HCT116 (cell line): ENCODE data around the gene PAK6. TPM values are rescaled to one million over a fixed set of nuclear protein-coding genes. Genes with fewer than 3 reads are reported as not detected.

Experiments used
- ATAC-seq: fragments of 200-7000 bp; cut with Tn5 transposase; 2 replicates; pipeline ENCODE4 v1.9.1; 2020; ENCODE audit warnings: mild to moderate bottlenecking, moderate library complexity
- BruUV-seq: library from RNA; stranded (reverse); fragments of 400-500 nt; replicated peaks from 2 replicates; lab custom pipeline; 2021; lab: Mats Ljungman, UMichigan
- CTCF ChIA-PET: fragments of 300-600 bp; sonication (Branson Sonifier 250); formaldehyde crosslinking; loops from one replicate; lab custom pipeline; 2021; ENCODE audit warnings: antibody characterized with exemption; lab: Charles Lee
- POLR2A ChIA-PET: fragments of 300-600, 350-600 bp; sonication (Branson Sonifier 250); formaldehyde crosslinking; loops from one replicate; lab custom pipeline; 2021; ENCODE audit warnings: antibody characterized with exemption; lab: Charles Lee
- RAD21 ChIA-PET, 2 experiments: fragments of 300-600 bp; sonication (Branson Sonifier 250); formaldehyde crosslinking; loops; one replicate each; lab custom pipeline; 2023; ENCODE audit warnings: low total read pairs in 2 of 2; ENCODE audit not compliant: uncharacterized antibody in 2 of 2, unreplicated experiment in 2 of 2, low non-redundant PET in 1 of 2; lab: Charles Lee
- DNase-seq: peaks from one replicate; pipeline ENCODE4 v3.0.0-alpha.2; 2010; ENCODE audit warnings: low read depth, low spot score
- H2AFZ ChIP-seq: fragments of 200-600 bp; shearing (Covaris generic), sonication (generic); 2 replicates; pipeline ENCODE4 v1.6.1; 2017; ENCODE audit warnings: low read depth, mixed run types, mixed read lengths, antibody characterized with exemption, low read length; ENCODE audit not compliant: poor library complexity, severe bottlenecking
- H3K27ac ChIP-seq: 2 replicates; pipeline ENCODE4 v1.5.1; 2012; ENCODE audit warnings: low read depth, low read length
- H3K27me3 ChIP-seq: fragments of 200-600 bp; sonication (generic); 2 replicates; pipeline ENCODE4 v1.6.1; 2016; ENCODE audit warnings: mixed run types, low read length, mixed read lengths; ENCODE audit not compliant: insufficient read depth
- H3K36me3 ChIP-seq, 2 experiments: fragments of 200-500 bp in 1 of 2; fragments of 200-600 bp in 1 of 2; sonication (Bioruptor generic) in 1 of 2; sonication (generic) in 1 of 2; 2 replicates each; pipeline versions ENCODE4 v1.5.1 to v1.6.1; 2014 to 2016; ENCODE audit warnings: low read length in 2 of 2, inconsistent platforms in 1 of 2, mixed read lengths in 1 of 2, mixed run types in 1 of 2; ENCODE audit not compliant: insufficient read depth in 2 of 2, control insufficient read depth in 1 of 2
- H3K4me1 ChIP-seq, 2 experiments: fragments of 200-600 bp in 1 of 2; sonication (generic) in 1 of 2; 2 replicates each; pipeline versions ENCODE4 v1.5.1 to v1.6.1; 2012 to 2017; ENCODE audit warnings: low read length in 2 of 2, inconsistent platforms in 1 of 2, mild to moderate bottlenecking in 1 of 2, mixed read lengths in 1 of 2, mixed run types in 1 of 2, moderate library complexity in 1 of 2; ENCODE audit not compliant: insufficient read depth in 2 of 2, control insufficient read depth in 1 of 2
- H3K4me2 ChIP-seq: fragments of 200-600 bp; sonication (generic); 2 replicates; pipeline ENCODE4 v1.6.1; 2017; ENCODE audit warnings: mixed run types, low read length, mixed read lengths
- H3K4me3 ChIP-seq, 2 experiments: fragments of 200-600 bp in 1 of 2; sonication (generic) in 1 of 2; replicated peaks in 1 of 2; 2 replicates each; pipeline ENCODE4 v1.5.1; 2011 to 2016; ENCODE audit warnings: low read length in 2 of 2, control low read depth in 1 of 2, low read depth in 1 of 2, mild to moderate bottlenecking in 1 of 2, mixed read lengths in 1 of 2, mixed run types in 1 of 2
- H3K79me2 ChIP-seq: fragments of 200-600 bp; sonication (generic); 2 replicates; pipeline ENCODE4 v1.6.1; 2017; ENCODE audit warnings: mild to moderate bottlenecking, mixed run types, low read length, moderate library complexity, mixed read lengths; ENCODE audit not compliant: insufficient read depth
- H3K9ac ChIP-seq: fragments of 200-600 bp; sonication (generic); 2 replicates; pipeline ENCODE4 v1.6.1; 2016; ENCODE audit warnings: low read length, mixed read lengths
- H3K9me2 ChIP-seq: fragments of 200-600 bp; sonication (generic), shearing (Covaris generic); 2 replicates; pipeline ENCODE4 v1.6.1; 2017; ENCODE audit warnings: mixed run types, mild to moderate bottlenecking, moderate library complexity; ENCODE audit not compliant: insufficient read depth
- H3K9me3 ChIP-seq, 2 experiments: fragments of 200-500 bp in 1 of 2; fragments of 200-600 bp in 1 of 2; sonication (Bioruptor generic) in 1 of 2; sonication (generic) in 1 of 2; 2 replicates each; pipeline ENCODE4 v1.6.1; 2014 to 2017; ENCODE audit warnings: low read length in 2 of 2, mixed read lengths in 2 of 2, inconsistent platforms in 1 of 2, low read depth in 1 of 2, mild to moderate bottlenecking in 1 of 2, mixed run types in 1 of 2, moderate library complexity in 1 of 2; ENCODE audit not compliant: control insufficient read depth in 1 of 2, insufficient read depth in 1 of 2
- H4K20me1 ChIP-seq: fragments of 200-600 bp; sonication (generic), shearing (Covaris generic); 2 replicates; pipeline ENCODE4 v1.6.1; 2017; ENCODE audit warnings: mixed run types, mild to moderate bottlenecking, moderate library complexity; ENCODE audit not compliant: insufficient read depth
- ATF3 ChIP-seq: IDR thresholded peaks from 2 replicates; pipeline ENCODE4 v1.6.1; 2012
- CEBPB ChIP-seq: IDR thresholded peaks from 2 replicates; pipeline ENCODE4 v1.6.1; 2012; ENCODE audit warnings: low read depth
- CTCF ChIP-seq, 3 experiments: fragments of 200-600 bp in 1 of 3; sonication (generic) in 1 of 3; IDR thresholded peaks in 2 of 3; conservative IDR thresholded peaks in 1 of 3; 2 replicates each; pipeline ENCODE4 v1.5.1; 2012 to 2017; ENCODE audit warnings: low read depth in 2 of 3, low read length in 2 of 3, antibody characterized with exemption in 1 of 3, borderline replicate concordance in 1 of 3, control low read depth in 1 of 3, mild to moderate bottlenecking in 1 of 3, mixed read lengths in 1 of 3, mixed run types in 1 of 3, moderate library complexity in 1 of 3; ENCODE audit not compliant: insufficient read depth in 1 of 3
- EZH2 ChIP-seq: fragments of 200-600 bp; sonication (generic); IDR thresholded peaks from 2 replicates; pipeline ENCODE4 v1.6.1; 2017; ENCODE audit warnings: antibody characterized with exemption, mixed run types
- EZH2phosphoT487 ChIP-seq: fragments of 200-600 bp; IDR thresholded peaks from 2 replicates; pipeline ENCODE4 v1.6.1; 2018; ENCODE audit warnings: antibody characterized with exemption, borderline replicate concordance
- FOSL1 ChIP-seq: IDR thresholded peaks from 2 replicates; pipeline ENCODE4 v1.6.1; 2012; ENCODE audit warnings: low read depth
- JUND ChIP-seq: IDR thresholded peaks from 2 replicates; pipeline ENCODE4 v1.6.1; 2012
- POLR2AphosphoS5 ChIP-seq: IDR thresholded peaks from 2 replicates; pipeline ENCODE4 v1.6.1; 2011; ENCODE audit warnings: mild to moderate bottlenecking, low read depth, low read length, moderate library complexity
- RAD21 ChIP-seq: IDR thresholded peaks from 2 replicates; pipeline ENCODE4 v1.6.1; 2012; ENCODE audit warnings: low read depth, mild to moderate bottlenecking
- SIN3A ChIP-seq: IDR thresholded peaks from 2 replicates; pipeline ENCODE4 v1.6.1; 2012; ENCODE audit warnings: low read depth
- SP1 ChIP-seq: IDR thresholded peaks from 2 replicates; pipeline ENCODE4 v1.6.1; 2012; ENCODE audit warnings: low read depth
- YY1 ChIP-seq: IDR thresholded peaks from 2 replicates; pipeline ENCODE4 v1.6.1; 2011; ENCODE audit warnings: low read length, low read depth, moderate library complexity, mild to moderate bottlenecking; ENCODE audit not compliant: insufficient replicate concordance; ENCODE audit errors: extremely low read depth
- ZFX ChIP-seq: fragments of 450-650 bp; IDR thresholded peaks from 2 replicates; pipeline ENCODE4 v1.6.1; 2017
- ZNF274 ChIP-seq: fragments of 200-500 bp; sonication (Bioruptor generic); IDR thresholded peaks from 2 replicates; pipeline ENCODE4 v1.6.1; 2014; ENCODE audit warnings: mild to moderate bottlenecking, low read depth, low read length, inconsistent platforms
- intact Hi-C: fragments of 100-400 bp; cut with micrococcal nuclease; formaldehyde crosslinking; loops from 2 replicates; pipeline ENCODE4 v1.10.0; 2022
- total RNA-seq: library from RNA; stranded (reverse); gene quantifications from one replicate; pipeline ENCODE4 v1.2.1, GENCODE V29; 2021; ENCODE audit not compliant: unreplicated experiment
- TF ChIP-seq, protein P1 (sequence below): IDR thresholded peaks from 2 replicates; pipeline ENCODE4 v1.6.1; 2012; ENCODE audit warnings: low read depth

Gene PAK6
- total RNA-seq, 1 experiment from 2014 or later: 19.9 TPM

GRCh38 chr15:40264321-40265153 is 25.7 kb downstream of the PAK6 start:
- Histone ChIP-seq H3K27me3 (no peaks in the 10 kb centered on the region), H3K9me2 (no peaks in the 10 kb centered on the region), H3K27ac (no peak overlapping the region), H4K20me1 (no peaks in the 10 kb centered on the region), H3K9ac (no peak overlapping the region), H3K36me3 (peaks cover 0 to 3% of the 10 kb centered on the region in 2 experiments; a peak in 1 of 4 replicates), H2AFZ (no peak overlapping the region), H3K4me1 (peaks cover 17 to 28% of the 10 kb centered on the region in 2 experiments), H3K4me3 (no peak overlapping the region), H3K4me2 (no peak overlapping the region), H3K79me2 (no peaks in the 10 kb centered on the region), H3K9me3 (no peaks in the 10 kb centered on the region)
- intact Hi-C loops: no loop called here
- CTCF ChIA-PET: interaction anchor here (1.0 to 2.3 kb wide), 2 partner anchors 10 to 45 kb away, joined by 3 to 8 read pairs; no protein-coding TSS in a partner anchor
- DNase-seq (no peak), ATAC-seq (no peak)
- no TSS peak for BruUV-seq
- no peak for TF ChIP-seq ATF3
- TF ChIP-seq FOSL1: no peak
- TF ChIP-seq SP1: no peak
- TF ChIP-seq SIN3A: no peak
- no peak for TF ChIP-seq CEBPB
- TF ChIP-seq POLR2AphosphoS5: no peak
- TF ChIP-seq YY1: no peak
- TF ChIP-seq EZH2: no peak
- no peak for TF ChIP-seq EZH2phosphoT487
- TF ChIP-seq ZFX: no peak
- TF ChIP-seq JUND: no peak
- TF ChIP-seq, protein P1, sequence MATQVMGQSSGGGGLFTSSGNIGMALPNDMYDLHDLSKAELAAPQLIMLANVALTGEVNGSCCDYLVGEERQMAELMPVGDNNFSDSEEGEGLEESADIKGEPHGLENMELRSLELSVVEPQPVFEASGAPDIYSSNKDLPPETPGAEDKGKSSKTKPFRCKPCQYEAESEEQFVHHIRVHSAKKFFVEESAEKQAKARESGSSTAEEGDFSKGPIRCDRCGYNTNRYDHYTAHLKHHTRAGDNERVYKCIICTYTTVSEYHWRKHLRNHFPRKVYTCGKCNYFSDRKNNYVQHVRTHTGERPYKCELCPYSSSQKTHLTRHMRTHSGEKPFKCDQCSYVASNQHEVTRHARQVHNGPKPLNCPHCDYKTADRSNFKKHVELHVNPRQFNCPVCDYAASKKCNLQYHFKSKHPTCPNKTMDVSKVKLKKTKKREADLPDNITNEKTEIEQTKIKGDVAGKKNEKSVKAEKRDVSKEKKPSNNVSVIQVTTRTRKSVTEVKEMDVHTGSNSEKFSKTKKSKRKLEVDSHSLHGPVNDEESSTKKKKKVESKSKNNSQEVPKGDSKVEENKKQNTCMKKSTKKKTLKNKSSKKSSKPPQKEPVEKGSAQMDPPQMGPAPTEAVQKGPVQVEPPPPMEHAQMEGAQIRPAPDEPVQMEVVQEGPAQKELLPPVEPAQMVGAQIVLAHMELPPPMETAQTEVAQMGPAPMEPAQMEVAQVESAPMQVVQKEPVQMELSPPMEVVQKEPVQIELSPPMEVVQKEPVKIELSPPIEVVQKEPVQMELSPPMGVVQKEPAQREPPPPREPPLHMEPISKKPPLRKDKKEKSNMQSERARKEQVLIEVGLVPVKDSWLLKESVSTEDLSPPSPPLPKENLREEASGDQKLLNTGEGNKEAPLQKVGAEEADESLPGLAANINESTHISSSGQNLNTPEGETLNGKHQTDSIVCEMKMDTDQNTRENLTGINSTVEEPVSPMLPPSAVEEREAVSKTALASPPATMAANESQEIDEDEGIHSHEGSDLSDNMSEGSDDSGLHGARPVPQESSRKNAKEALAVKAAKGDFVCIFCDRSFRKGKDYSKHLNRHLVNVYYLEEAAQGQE: no peak
- no peak for TF ChIP-seq ZNF274
- TF ChIP-seq RAD21: no peak
- no peak for TF ChIP-seq CTCF (IDR thresholded peaks at IDR 0.05 in 2 of 3, conservative IDR thresholded peaks at IDR 0.05 in 1 of 3; ENCODE audit: borderline replicate concordance in 1 of 3, insufficient read depth in 1 of 3, low read depth in 2 of 3, low read length in 2 of 3)
- RAD21 ChIA-PET: no interaction called here
- POLR2A ChIA-PET: no interaction called here
